ENCODE measurements around the gene NFATC1.

The NFATC1 gene

GRCh38 chr18:79420033-79420745 is 24.5 kb downstream of the NFATC1 start:
- Histone ChIP-seq H2AFZ (ENCODE audit: low read depth, low read length) (no peak overlapping the region), H3K27ac (ENCODE audit: low read length) (no peak overlapping the region)

GRCh38 chr18:79421275-79421857 is 25.6 kb downstream of the NFATC1 start:
- Histone ChIP-seq H4K20me1 (ENCODE audit: insufficient read depth, low read length) (peaks cover 29% of the 10 kb centered on the region), H3K27me3 (ENCODE audit: insufficient read depth, low read length, poor library complexity) (no peaks in the 10 kb centered on the region), H3K36me3 (ENCODE audit: insufficient read depth, low read length) (peaks cover 16% of the 10 kb centered on the region), H3K4me3 (ENCODE audit: low read depth in 1 of 2, low read length in 2 of 2) (no peak overlapping the region), H3K4me1 (ENCODE audit: insufficient read depth, low read length) (no peaks in the 10 kb centered on the region), H3K9me3 (ENCODE audit: insufficient read depth, low read length, severe bottlenecking) (no peaks in the 10 kb centered on the region), H3K9ac (ENCODE audit: low read depth, low read length) (no peak overlapping the region), H2AFZ (ENCODE audit: low read depth, low read length) (no peak overlapping the region), H3K27ac (ENCODE audit: low read length) (no peak overlapping the region), H3K4me2 (ENCODE audit: insufficient read depth, low read length) (no peak overlapping the region), H3K79me2 (ENCODE audit: insufficient read depth, low read length) (peaks cover 3% of the 10 kb centered on the region; the same call in 1 of the 2 replicates)
- ATAC-seq (ENCODE audit: insufficient read depth, low read depth) (no peak), DNase-seq (no peak)
- TF ChIP-seq EZH2 (IDR thresholded peaks at IDR 0.05; ENCODE audit: borderline replicate concordance, low read depth, low read length, severe bottlenecking) (no peak), CTCF (IDR thresholded peaks at IDR 0.05; ENCODE audit: borderline replicate concordance, extremely low read depth, low read length, poor library complexity, severe bottlenecking) (no peak)

More at GRCh38 chr18:79420033-79420745, 24.5 kb downstream of the NFATC1 start:
- Histone ChIP-seq H3K4me1 (ENCODE audit: insufficient read depth, low read length) (no peaks in the 10 kb centered on the region), H3K4me2 (ENCODE audit: insufficient read depth, low read length) (no peak overlapping the region), H4K20me1 (ENCODE audit: insufficient read depth, low read length) (peaks cover 31% of the 10 kb centered on the region), H3K27me3 (ENCODE audit: insufficient read depth, low read length, poor library complexity) (no peaks in the 10 kb centered on the region), H3K79me2 (ENCODE audit: insufficient read depth, low read length) (peaks cover 3% of the 10 kb centered on the region; the same call in 1 of the 2 replicates), H3K36me3 (ENCODE audit: insufficient read depth, low read length) (peaks cover 16% of the 10 kb centered on the region), H3K9me3 (ENCODE audit: insufficient read depth, low read length, severe bottlenecking) (no peaks in the 10 kb centered on the region), H3K9ac (ENCODE audit: low read depth, low read length) (no peak overlapping the region), H3K4me3 (ENCODE audit: low read depth in 1 of 2, low read length in 2 of 2) (no peak overlapping the region)
- DNase-seq (peak; percentile 20), ATAC-seq (ENCODE audit: insufficient read depth, low read depth) (no peak)
- TF ChIP-seq EZH2 (IDR thresholded peaks at IDR 0.05; ENCODE audit: borderline replicate concordance, low read depth, low read length, severe bottlenecking) (no peak), CTCF (IDR thresholded peaks at IDR 0.05; ENCODE audit: borderline replicate concordance, extremely low read depth, low read length, poor library complexity, severe bottlenecking) (no peak)

GRCh38 chr18:79422022-79422782 is 26.5 kb downstream of the NFATC1 start:
- H3K4me2 ChIP-seq (ENCODE audit: insufficient read depth, low read length), result no peak overlapping the region
- H3K36me3 ChIP-seq (ENCODE audit: insufficient read depth, low read length), result peaks cover 16% of the 10 kb centered on the region
- ATAC-seq (ENCODE audit: insufficient read depth, low read depth), result no peak
- H3K4me1 ChIP-seq (ENCODE audit: insufficient read depth, low read length), result no peaks in the 10 kb centered on the region
- peaks cover 25% of the 10 kb centered on the region for H4K20me1 ChIP-seq (ENCODE audit: insufficient read depth, low read length)
- H3K79me2 ChIP-seq (ENCODE audit: insufficient read depth, low read length), result peaks cover 3% of the 10 kb centered on the region; the same call in 1 of the 2 replicates
- no peaks in the 10 kb centered on the region for H3K9me3 ChIP-seq (ENCODE audit: insufficient read depth, low read length, severe bottlenecking)
- no peak overlapping the region for H2AFZ ChIP-seq (ENCODE audit: low read depth, low read length)
- H3K27ac ChIP-seq (ENCODE audit: low read length), result no peak overlapping the region
- TF ChIP-seq EZH2 (IDR thresholded peaks at IDR 0.05; ENCODE audit: borderline replicate concordance, low read depth, low read length, severe bottlenecking), result no peak
- TF ChIP-seq CTCF (IDR thresholded peaks at IDR 0.05; ENCODE audit: borderline replicate concordance, extremely low read depth, low read length, poor library complexity, severe bottlenecking), result no peak
- DNase-seq, result no peak
- H3K4me3 ChIP-seq (ENCODE audit: low read depth in 1 of 2, low read length in 2 of 2), result no peak overlapping the region
- no peaks in the 10 kb centered on the region for H3K27me3 ChIP-seq (ENCODE audit: insufficient read depth, low read length, poor library complexity)
- no peak overlapping the region for H3K9ac ChIP-seq (ENCODE audit: low read depth, low read length)

Data from DND-41 (cell line).